ENCODE data around the gene WDR87.
"Not testable (repeated sequence)": the region's sequence is repeated elsewhere in the genome, so short reads cannot be mapped to it uniquely, and the experiment has no call there.

The WDR87 gene

DNA sequence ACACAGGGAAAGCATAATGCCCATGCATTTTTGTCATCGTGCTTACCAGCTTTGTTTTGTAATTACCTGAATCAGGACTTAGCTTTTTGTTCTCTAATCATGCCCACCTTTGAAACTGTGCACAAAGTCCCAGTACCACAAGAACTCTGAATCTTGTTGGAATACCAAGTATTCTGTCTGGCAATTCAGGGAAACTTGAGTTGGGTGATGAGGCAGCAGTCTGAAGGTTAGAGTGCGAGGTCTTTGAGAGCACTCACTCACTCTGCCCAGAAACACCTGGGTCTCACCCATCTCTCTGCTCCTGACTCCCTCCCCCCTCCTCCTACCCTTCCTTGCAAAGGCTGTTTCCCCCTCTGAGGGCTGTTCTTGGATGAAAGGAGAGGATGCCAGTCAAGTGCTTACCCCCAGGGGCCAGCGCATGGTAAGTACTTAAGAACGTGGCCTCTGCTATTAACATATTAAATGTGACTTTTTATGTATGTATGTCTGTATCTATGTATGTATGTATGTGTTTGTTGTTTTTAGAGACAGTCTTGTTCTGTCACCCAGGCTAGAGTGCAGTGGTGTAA, 23.0 kb upstream of the WDR87 start:
- DNase-seq = no peak

DNA sequence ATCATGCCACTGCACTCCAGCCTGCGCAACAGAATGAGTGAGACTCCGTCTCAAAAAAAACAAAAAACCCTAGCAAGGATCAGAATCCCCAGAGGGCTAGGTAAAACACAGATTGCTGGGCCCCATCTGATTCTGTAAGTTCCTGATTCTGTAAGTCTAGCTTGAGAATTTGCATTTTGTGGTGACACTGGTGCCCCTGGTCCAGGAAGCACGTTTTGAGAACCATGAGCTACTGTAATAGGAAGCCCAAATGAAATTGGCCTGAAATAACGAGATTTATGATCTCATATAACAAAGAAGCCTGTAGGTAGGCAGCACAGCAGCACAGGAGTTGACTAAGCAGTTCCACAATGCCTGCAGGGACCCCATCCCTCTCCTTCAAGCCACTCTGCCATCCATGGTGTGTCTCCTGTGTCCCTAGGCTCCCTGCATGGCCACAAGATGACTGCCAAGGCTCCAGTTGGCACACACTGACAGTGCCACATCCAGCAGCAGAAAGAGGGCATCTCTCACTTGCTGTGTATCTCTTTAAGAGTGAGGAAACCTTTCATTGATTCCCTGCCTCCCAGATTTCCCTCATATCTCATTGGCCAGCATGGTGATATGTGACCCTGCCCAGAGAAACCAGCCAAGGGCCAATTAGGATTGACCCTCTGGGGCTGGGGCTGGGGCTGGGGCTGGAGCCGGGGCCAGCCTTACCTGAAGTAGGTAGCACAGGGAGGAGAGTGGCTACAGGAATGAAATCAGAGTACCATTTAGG, 22.3 kb upstream of the WDR87 start:
- no peak for DNase-seq

DNA sequence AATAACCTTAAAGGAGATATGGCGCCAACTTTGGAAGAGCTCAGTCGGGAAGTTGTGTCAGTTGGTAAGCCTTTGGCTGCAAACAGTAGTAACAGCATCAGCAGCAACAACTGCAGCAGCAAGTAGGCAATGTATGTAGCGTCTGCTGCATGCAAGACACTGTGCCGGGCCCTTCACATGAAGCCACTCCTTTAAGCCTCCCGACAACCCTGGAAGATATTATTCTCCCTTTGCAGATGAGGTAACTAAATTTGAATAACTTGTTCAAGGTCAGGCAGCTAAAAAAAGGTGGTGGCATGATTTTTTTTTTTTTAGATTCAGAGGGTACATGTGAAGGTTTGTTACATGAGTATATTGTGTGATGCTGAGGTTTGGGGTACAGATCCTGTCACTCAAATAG, 20.3 kb upstream of the WDR87 start:
- DNase-seq = no peak

DNA sequence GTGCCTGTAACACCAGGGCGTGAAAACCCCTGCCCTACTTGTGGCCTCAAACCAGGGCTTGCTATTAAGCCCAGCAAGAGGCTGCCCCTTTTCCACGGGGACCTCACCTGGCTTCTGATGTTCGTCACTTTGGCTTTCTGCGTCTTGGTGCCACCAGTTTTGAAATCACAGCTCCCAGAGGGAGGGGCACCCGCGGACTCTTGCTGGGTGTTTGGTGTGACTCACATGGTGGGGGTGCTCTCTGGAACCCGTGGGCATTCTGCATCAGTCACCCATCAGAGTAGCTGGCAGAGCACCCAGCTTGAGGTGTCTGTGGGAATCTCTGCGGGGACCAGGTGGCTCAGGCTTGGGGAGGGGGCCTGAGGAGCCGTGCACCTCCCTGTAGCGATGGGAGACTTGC, 19.9 kb upstream of the WDR87 start:
- DNase-seq = no peak

DNA sequence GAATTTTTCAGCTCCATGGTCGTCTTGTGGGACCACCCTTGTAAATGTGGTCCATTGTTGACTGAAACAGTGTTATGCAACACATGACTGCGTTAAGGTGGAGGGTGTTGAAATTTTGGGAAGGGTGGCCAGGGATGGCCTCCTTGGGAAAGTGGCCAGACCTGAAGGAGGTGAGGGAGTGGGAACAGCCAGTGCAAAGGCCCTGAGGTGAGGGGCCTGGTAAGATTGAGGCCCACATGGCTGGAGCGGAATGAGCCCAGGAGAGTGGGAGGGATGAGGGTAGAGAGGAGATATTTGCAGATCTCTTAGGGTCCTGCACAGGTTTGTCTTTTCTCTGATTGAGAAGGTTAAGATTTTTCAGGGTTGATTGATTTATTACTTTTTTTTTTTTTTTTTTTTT, 18.8 kb upstream of the WDR87 start:
- DNase-seq = no peak

DNA sequence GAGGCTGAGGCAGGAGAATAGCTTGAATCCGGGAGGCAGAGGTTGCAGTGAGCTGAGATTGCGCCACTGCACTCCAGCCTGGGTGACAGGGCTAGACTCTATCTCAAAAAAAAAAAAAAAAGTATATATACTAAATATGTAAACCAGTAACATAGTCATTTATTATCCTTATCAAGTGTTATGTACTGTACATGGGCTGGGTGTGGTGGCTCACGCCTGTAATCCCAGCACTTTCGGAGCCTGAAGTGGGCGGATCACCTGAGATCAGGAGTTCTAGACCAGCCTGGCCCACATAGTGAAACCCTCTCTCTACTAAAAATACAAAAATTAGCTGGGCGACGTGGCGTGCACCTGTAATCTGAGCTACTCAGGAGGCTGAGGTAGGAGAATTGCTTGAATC, 18.2 kb upstream of the WDR87 start:
- DNase-seq = not testable (repeated sequence)

DNA sequence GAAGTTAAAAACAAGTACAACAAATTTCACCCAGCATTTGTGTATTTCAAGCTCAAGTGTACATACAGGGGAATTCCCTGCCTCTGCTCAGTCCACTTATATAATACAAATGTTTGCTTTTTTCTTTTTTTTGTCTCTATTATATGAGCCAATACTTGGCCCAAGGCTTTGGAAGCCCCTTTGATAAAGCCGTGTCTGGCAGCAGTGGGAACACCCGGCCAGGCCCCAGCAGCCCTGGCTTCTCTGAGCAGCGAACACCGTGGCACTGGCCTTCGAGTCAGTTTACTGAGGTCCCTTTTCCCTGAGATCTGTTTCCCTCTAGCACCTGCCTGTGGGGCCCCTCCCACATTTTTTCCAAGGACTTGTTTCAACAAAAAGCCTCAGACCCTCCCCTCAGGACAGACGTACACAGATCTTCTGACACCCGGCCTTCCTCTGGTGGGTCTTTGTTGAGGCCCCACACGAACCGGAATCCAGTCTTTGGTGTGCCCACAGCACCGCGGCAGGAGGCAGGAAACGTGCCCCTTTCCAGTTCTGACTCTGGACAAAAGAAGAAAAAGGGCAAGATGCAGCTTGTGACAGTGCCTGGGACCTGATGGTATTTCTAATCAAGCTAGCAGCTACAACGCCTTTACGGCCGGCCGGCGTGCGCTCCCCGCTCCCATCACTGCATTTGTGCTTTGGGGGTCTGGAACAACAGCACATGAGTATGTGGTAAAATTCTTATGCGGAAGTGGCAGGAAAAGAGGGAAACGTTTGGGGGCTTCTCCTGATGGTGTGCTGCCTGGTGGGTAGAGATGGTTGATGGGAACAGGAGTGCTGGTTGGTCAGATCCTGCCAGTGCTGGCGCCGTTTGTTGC, 14.4 kb upstream of the WDR87 start:
- no peak for DNase-seq

DNA sequence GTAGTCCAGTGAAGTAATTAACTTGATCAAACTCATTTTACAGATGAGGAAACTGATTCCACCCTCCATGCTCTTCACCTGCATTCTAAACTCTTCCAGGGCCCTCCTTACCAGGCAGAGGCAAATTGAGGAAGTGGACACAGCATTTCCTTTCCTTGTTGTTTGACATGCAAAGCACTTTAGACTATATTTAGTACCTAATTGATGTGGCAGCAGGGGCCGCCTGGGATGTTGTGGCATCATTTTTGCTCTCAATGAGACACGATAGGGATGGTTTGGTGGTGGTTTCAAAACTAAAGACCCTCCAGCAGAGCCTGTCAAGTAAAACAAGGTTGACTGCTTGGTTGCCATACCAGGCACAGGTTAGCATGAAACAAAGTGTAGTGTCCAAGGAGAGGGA, 8.5 kb upstream of the WDR87 start:
- DNase-seq = no peak

DNA sequence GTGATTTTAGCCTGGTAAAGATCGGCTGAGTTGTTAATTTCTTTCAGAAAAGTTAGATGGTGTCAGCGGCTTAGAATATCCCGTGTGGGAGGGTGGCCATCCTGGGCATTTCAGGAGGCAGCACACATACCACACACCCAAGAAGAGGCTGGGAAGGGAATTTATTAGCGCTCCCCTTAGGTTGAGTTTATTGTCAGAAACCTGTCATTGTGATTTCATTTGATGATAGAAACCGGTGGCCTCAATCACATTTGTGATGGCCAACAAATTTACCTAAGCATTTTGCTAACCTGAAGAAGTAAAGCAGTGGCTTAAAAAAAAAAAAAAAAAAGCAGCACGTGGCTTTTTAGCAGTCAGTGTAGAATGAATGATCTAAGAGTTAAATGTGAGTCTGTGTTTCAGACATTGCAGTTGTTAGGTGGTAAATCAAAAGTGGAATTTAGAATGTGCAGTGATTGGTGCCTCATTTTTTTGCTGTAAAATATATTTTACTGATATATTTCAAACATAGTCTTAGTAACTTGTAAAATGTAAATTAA, 3.3 kb upstream of the WDR87 start:
- no peak for DNase-seq

DNA sequence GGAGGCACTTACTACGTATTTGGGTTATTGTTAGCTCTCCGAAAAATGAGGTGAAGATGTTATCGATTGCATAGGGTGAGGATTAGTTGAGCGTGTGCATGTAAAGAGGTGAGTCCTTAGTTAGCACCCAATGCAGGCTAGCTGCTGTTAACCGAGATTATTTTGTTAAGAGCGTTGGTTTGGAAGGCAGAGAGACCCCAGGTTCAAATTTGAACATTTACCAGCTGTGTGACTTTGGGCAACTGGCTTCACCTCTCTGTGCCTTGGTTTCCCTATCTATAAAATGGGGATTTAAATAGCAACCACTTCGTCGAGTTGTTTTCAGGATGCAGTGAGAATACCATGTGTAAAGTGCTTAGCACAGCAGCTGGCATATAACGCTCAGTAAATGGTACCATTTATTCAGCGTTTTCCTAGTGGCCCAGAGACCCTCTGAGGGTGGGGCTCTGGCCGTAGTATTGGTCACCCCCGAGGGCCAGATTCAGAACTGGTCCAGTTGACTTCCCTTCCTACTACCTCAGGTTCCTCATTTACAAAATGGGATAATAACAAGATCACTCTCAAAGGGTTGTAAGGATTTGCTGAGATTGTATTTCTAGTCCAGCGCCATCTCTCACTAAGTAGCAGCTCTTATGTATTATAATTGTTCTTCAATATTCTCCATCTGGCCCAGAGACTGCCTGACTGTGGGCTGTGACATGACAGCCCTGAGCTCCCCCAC, 1.5 kb upstream of the WDR87 start:
- DNase-seq = no peak

DNA sequence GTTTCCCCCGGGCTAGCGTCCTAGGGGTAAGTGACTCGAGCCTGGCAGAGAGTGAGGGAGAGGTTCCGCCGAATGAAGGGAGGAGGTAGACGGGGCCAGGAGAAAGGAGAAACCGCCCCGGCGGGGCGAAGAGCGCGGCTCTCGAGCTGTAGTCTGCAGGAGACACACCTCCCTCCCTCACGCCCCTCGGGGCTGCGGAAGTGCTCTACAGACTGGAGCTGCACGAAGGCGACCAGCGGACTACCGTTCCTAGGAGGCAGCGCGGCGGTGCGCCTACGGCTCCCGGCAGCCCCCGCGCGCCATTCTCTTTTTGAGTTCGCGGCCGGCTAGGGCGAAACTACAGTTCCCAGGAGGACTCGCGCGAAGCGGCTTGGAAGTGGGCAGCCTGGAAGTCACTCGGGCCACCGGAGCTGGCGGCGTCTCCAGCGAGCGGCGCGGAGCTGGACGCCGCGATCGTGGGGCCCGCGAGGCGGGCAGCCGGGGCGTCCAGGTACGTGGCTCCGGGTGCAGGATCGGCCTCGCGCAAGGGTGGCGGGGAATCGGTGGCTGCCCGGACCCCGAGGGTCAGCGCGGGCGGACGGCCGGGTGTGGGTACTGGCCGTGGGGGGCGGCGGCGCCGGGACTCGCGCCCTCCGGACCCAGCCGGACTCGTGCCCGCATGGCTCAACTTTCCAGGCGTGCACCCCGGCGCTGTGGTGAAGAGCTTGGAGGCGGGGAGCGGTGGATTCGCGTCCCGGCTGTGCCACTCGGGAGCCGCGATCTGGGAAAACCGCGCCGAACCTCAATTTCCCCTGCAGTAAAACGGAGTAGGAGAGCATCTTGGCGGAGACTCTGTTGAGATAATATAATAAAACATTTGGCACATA, 708 bp upstream of the WDR87 start, which contains the start of gene SIPA1L3:
Gene SIPA1L3 (plus strand): TSS at position 340 of the 866 bp plus-strand sequence. CDS start 174,358 bp downstream, outside the sequence.
- peak; percentile 86 to 90 for DNase-seq

DNA sequence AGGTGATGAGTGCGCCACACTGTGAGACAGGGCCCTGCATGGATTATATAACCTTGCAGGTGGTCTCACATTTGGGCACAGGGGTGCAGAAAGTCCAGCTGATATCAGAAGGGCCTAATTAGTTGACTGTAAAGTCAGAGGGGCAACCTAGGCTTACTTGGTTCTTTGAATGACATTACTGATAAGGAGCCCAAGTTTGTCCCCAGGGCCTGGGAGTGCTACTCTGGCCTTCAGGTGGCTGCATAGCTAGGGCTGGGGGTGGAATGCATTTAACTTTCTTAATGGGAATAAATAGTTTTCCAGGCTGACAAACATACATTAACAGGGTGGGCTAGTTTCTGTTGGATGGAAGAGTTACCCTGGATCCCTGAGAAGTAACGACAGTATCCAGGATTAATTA, 3.3 kb downstream of the WDR87 start:
- no peak for DNase-seq

DNA sequence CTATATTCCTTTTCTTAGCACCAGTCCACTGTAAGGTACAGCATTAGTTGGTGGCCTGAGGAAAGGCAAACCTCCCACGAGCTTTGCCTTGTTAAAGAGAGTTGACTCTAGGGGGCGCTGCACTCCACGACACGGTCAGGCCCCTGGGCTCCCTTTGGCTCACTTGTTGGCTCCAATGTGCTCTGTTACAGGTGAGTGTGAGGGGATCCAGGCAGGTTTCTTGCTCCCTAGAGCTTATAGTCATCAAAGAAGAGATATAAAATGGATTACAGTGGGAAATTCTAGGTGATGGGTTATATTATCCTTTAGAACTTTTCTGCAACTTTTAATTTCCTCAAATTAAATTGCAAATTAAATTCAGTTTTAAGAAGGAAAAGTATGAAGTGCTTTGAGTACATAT, 3.7 kb downstream of the WDR87 start:
- DNase-seq = peak; percentile 87 to 89

DNA sequence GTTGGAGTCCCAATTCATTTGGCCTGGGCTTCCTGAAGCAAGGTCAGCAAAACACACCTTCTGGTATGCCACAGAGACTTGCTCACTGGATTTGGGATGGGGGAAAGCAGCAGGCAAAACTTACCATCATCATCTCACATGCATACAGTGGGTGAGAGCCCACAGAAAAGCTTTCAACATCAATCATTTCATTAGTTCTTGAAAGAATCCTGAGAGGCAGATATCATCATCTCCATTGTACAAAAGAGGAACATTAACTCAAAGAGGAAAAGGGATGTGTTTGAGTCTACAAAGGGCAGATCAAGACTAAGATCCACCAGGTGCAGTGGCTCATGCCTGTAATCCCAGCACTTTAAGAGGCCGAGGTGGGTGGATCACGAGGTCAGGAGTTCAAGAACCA, 6.4 kb downstream of the WDR87 start:
- DNase-seq = no peak

DNA sequence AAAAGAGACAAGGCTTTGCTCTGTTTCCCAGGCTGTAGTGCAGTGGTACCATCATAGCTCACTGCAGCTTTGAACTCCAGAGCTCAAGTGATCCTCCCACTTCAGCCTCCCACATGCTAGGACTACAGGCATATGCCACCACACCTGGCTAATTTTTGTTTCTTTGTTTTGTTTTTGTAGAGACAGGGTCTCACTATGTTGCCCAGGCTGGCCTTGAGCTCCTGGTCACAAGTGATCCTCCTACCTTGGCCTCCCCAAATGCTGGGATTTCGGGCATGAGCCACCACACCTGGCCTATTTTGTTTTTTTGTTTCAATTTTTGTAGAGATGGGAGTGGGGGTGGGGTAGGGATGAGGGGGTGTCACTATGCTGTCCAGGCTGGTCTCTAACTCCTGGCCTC, 6.9 kb downstream of the WDR87 start:
- no peak for DNase-seq

DNA sequence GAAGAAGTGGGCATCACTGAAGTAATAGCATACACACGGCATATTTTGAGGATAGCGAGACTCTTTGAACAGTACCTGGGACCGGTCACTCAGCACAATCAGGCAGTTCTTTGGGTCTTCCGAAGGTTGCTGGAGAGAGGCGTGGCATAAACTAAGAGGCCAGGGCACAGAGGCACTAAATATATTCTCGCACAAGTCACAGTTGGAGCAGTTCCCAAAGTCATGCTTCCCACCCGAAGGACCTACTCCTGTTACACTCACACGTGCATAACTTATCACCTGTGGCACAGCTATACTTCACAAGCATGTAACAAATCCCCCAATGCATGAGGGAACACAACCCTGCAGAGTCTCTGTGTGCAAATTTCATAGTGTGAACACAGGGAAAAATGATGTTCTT, 10.2 kb downstream of the WDR87 start:
- DNase-seq = no peak

DNA sequence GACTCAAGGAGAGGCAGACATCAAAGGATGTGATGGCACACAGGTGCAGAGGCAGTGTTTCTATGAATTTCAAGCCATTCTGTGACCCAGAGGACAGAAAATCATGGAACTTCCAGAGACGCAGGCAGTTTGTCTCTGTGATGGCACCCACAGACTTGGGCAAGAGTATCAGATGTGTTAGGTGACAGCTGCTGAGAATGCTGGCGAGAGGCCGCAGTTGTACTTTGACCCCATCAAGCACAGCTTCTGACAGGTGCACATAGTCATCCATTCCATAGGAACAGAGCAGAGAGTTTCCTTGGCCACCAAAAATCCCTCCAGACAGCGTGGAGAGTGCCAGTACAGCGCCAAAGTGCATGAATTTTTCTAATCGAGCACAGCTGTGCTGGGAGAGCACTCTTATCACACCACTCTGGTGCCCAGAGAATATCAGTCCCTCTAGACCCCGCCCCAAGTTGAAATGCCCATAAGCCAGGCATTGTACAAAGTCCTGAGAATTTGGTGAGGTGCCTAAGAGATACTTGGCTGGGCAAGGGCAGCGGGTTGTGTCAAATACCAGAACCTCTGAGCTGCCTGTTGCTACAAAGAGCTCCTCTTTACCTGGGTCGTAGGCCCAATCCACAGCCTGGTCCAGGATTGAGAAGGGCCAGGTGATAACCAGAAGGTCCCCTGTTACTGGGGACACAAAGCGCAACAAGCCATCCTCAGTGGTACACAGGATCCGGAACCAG, 12.4 kb downstream of the WDR87 start:
- no peak for DNase-seq

DNA sequence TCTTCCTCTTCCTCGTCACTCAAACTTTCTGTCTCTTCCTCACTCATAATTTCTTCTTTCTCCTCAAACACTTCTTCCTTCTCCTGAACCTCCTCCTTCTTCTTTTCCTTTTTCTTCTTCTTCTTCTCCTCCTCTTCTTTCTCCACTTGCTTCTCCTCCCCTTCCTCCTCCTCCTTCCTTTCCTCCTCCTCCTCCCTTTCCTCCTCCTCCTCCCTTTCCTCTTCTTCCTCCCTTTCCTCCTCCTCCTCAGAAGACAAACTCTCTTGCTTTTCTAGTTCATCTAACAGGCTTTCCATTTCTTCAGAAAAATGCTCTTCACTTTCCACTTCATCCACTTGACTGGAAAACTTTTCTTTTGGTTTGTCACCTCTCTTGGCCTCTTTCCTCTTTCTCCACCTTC, 19.8 kb downstream of the WDR87 start:
- DNase-seq = no peak

DNA sequence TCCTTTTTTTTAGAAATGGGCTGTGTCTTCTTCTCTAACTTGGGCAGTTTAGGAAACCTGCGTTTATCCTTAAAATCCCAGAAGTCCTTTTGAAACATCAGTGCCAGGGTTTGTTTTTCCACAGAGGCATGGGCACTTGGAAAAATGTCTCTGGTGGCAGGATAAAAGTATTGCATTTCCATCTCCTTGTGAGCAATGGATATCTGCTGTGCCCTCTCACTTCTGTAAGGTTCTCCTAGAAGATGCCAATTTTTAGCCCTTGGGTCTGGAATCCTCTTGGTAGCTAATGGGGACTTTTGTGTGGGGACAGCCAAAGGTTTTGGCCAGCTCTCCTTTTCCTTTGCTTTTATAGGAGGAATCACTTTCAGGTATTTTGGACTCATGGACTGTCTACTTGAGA, 21.0 kb downstream of the WDR87 start:
- no peak for DNase-seq

DNA sequence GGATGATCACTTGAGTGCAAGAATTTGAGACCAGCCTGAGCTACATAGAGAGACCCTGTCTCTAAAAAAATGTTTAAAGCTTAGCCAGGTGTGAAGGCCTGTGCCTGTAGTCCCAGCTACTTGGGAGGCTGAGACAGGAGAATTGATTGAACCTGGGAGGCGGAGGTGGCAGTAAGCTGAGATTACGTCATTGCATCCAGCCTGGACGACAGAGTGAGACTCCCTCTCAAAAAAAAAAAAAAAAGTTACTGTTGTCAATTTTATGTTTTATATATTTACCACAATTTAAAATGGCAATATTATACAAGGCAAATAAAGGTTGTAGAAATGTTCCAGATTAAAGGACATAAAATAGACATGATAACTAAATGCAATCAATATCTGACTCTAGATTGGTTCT, 29.2 kb downstream of the WDR87 start:
- no peak for DNase-seq

DNA sequence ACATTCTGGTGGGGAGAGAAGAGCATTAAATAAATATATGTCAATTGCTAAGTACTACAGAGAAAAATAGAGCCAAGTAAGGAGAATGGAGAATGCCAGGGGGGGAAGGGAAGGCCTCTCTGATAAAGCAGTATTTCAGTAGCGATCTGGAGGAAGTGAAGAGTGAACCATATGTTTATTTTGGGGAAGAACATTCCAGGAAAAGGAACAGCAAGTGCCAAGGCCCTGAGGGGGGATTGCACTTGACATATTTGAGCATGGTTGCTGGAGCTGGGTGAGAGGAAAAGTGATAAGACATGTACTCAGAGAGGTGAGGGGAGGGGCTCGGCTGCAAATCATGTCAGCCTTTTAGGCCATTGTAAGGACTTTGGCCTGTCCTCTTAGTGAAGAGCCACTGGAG, 30.4 kb downstream of the WDR87 start:
- DNase-seq = no peak
